Smooth muscle cell (in vitro differentiated cells): ENCODE results near the gene GULP1. TPM values are rescaled to one million over a fixed set of nuclear protein-coding genes. Genes with fewer than 3 reads are reported as not detected.

Experiments
- DNase-seq: peaks from one replicate; lab custom pipeline; 2025; ENCODE audit not compliant: unreplicated experiment; lab: John Stamatoyannopoulos, UW
- H2AFZ ChIP-seq: fragments of 200-600 bp; sonication (generic); 2 replicates; pipeline ENCODE4 v1.6.0; 2016; ENCODE audit warnings: antibody characterized with exemption, low read depth, mild to moderate bottlenecking
- H3F3A ChIP-seq: fragments of 200-600 bp; sonication (generic); 2 replicates; pipeline ENCODE4 v1.6.0; 2017; ENCODE audit warnings: antibody characterized with exemption, low read depth
- H3K27ac ChIP-seq: fragments of 200-600 bp; sonication (generic); 2 replicates; pipeline ENCODE4 v1.5.1; 2016; ENCODE audit warnings: low read depth, mild to moderate bottlenecking
- H3K27me3 ChIP-seq: fragments of 200-600 bp; sonication (generic); 2 replicates; pipeline ENCODE4 v1.6.1; 2016; ENCODE audit warnings: low read depth, mild to moderate bottlenecking
- H3K36me3 ChIP-seq: fragments of 200-600 bp; sonication (generic); 2 replicates; pipeline ENCODE4 v1.5.1; 2016; ENCODE audit warnings: low read depth
- H3K4me1 ChIP-seq: fragments of 200-600 bp; sonication (generic); 2 replicates; pipeline ENCODE4 v1.5.1; 2016; ENCODE audit warnings: low read depth
- H3K4me2 ChIP-seq: fragments of 200-600 bp; sonication (generic); 2 replicates; pipeline ENCODE4 v1.6.0; 2016; ENCODE audit warnings: mild to moderate bottlenecking
- H3K4me3 ChIP-seq: fragments of 200-600 bp; sonication (generic); 2 replicates; pipeline ENCODE4 v1.5.1; 2016; ENCODE audit warnings: mild to moderate bottlenecking
- H3K79me2 ChIP-seq: fragments of 200-600 bp; sonication (generic); 2 replicates; pipeline ENCODE4 v1.6.0; 2016; ENCODE audit warnings: low read depth, mild to moderate bottlenecking
- H3K9ac ChIP-seq: fragments of 200-600 bp; sonication (generic); 2 replicates; pipeline ENCODE4 v1.6.0; 2016; ENCODE audit warnings: low read depth
- H3K9me3 ChIP-seq: fragments of 200-600 bp; sonication (generic); replicated peaks from 2 replicates; pipeline ENCODE4 v1.5.1; 2016; ENCODE audit warnings: low read depth
- H4K20me1 ChIP-seq: fragments of 200-600 bp; sonication (generic); 2 replicates; pipeline ENCODE4 v1.6.0; 2016; ENCODE audit warnings: low read depth
- CTCF ChIP-seq: fragments of 200-600 bp; sonication (generic); IDR thresholded peaks from 2 replicates; pipeline ENCODE4 v1.5.1; 2017; ENCODE audit warnings: borderline replicate concordance, mild to moderate bottlenecking, antibody characterized with exemption; ENCODE audit not compliant: insufficient read depth, poor library complexity, severe bottlenecking
- WGBS: methylation state at CpG from one replicate; pipeline ENCODE4 v1.1.7; 2016; ENCODE audit warnings: low lambda C conversion rate; 5-methylcytosine and 5-hydroxymethylcytosine counted together
- polyA plus RNA-seq: library from polyadenylated mRNA; unstranded; fragments of >200 nt; fragmentation: Nextera tagmentation; extraction: Ambion mirVana; gene quantifications from 2 replicates; pipeline ENCODE4 v1.2.1, GENCODE V29; 2016
- total RNA-seq: library from RNA; depleted of rRNA; stranded (reverse); fragments of >200 nt; gene quantifications from 2 replicates; pipeline ENCODE4 v1.2.3, GENCODE V29; 2014

The GULP1 gene
- total and polyA plus RNA-seq, 2 experiments from 2014 or later, result 40.2 to 115 TPM

GRCh38 chr2:188330316-188331053 is 38.8 kb downstream of the GULP1 start:
- WGBS, result 72% methylated on average over 2 of the region's 2 CpGs
- Histone ChIP-seq H3F3A (peaks cover 8% of the 10 kb centered on the region), H4K20me1 (peaks cover 20% of the 10 kb centered on the region), H2AFZ (no peak overlapping the region), H3K27me3 (no peaks in the 10 kb centered on the region), H3K4me3 (no peak overlapping the region), H3K36me3 (no peaks in the 10 kb centered on the region), H3K9me3 (no peaks in the 10 kb centered on the region), H3K27ac (peak overlapping the region; percentile 6), H3K4me2 (peak overlapping the region; percentile 27), H3K9ac (no peak overlapping the region), H3K4me1 (peaks cover 57% of the 10 kb centered on the region), H3K79me2 (peaks cover 85% of the 10 kb centered on the region)
- no peak for DNase-seq
- no peak for TF ChIP-seq CTCF

GRCh38 chr2:188332619-188333018 is 40.9 kb downstream of the GULP1 start:
- Histone ChIP-seq H3K27me3 (no peaks in the 10 kb centered on the region), H2AFZ (no peak overlapping the region), H3K9me3 (no peaks in the 10 kb centered on the region), H3K9ac (no peak overlapping the region), H3K79me2 (peaks cover 92% of the 10 kb centered on the region), H3K4me2 (no peak overlapping the region), H3K4me3 (no peak overlapping the region), H3F3A (no peaks in the 10 kb centered on the region), H3K27ac (no peak overlapping the region), H3K4me1 (peaks cover 41% of the 10 kb centered on the region), H3K36me3 (no peaks in the 10 kb centered on the region), H4K20me1 (peaks cover 15% of the 10 kb centered on the region)
- no peak for TF ChIP-seq CTCF
- 92% methylated on average over 2 of the region's 2 CpGs for WGBS
- no peak for DNase-seq

- Histone ChIP-seq H3K4me3 (no peak overlapping the region), H3K4me2 (no peak overlapping the region)
These were observed 42.3 kb downstream of the GULP1 start for GRCh38 chr2:188333751-188334524.

More at GRCh38 chr2:188333751-188334524, 42.3 kb downstream of the GULP1 start:
- no peak overlapping the region for H3K9ac ChIP-seq
- no peak overlapping the region for H2AFZ ChIP-seq
- no peaks in the 10 kb centered on the region for H3K36me3 ChIP-seq
- no peaks in the 10 kb centered on the region for H3F3A ChIP-seq
- H3K4me1 ChIP-seq, result peaks cover 41% of the 10 kb centered on the region
- H3K79me2 ChIP-seq, result peaks cover 92% of the 10 kb centered on the region
- peaks cover 15% of the 10 kb centered on the region for H4K20me1 ChIP-seq
- DNase-seq, result no peak
- H3K27ac ChIP-seq, result no peak overlapping the region
- WGBS, result 61% methylated on average over 5 of the region's 5 CpGs
- H3K27me3 ChIP-seq, result no peaks in the 10 kb centered on the region
- H3K9me3 ChIP-seq, result no peaks in the 10 kb centered on the region
- no peak for TF ChIP-seq CTCF
